Panc1 (cell line): ENCODE results near the gene ZNF81. TPM values are rescaled to one million over a fixed set of nuclear protein-coding genes. Genes with fewer than 3 reads are reported as not detected.
"Not testable (repeated sequence)": the region's sequence is repeated elsewhere in the genome, so short reads cannot be mapped to it uniquely, and the experiment has no call there.

Experiments used
- ATAC-seq: fragments of 200-7000 bp; cut with Tn5 transposase; 2 replicates; pipeline ENCODE4 v1.9.1; 2020; ENCODE audit warnings: mild to moderate bottlenecking, moderate library complexity
- BruUV-seq: library from RNA; stranded (reverse); fragments of 400-500 nt; replicated peaks from 2 replicates; lab custom pipeline; 2021; lab: Mats Ljungman, UMichigan
- CTCF ChIA-PET: fragments of 300-600 bp; sonication (Branson Sonifier 250); formaldehyde crosslinking; loops from one replicate; lab custom pipeline; 2022; ENCODE audit warnings: antibody characterized with exemption; lab: Charles Lee
- POLR2A ChIA-PET: fragments of 300-600 bp; sonication (Branson Sonifier 250); formaldehyde crosslinking; loops from one replicate; lab custom pipeline; 2022; ENCODE audit warnings: antibody characterized with exemption; lab: Charles Lee
- DNase-seq: peaks from one replicate; pipeline ENCODE4 v3.0.0-alpha.2; 2010; ENCODE audit warnings: low read depth, low spot score
- H3K27ac ChIP-seq: 2 replicates; pipeline ENCODE4 v1.5.1; 2011; ENCODE audit warnings: mild to moderate bottlenecking, low read length, inconsistent platforms
- H3K27me3 ChIP-seq: fragments of 200-500 bp; sonication (Bioruptor generic); 2 replicates; pipeline ENCODE4 v1.6.0; 2014; ENCODE audit warnings: low read length, inconsistent platforms; ENCODE audit not compliant: control insufficient read depth, insufficient read depth
- H3K36me3 ChIP-seq: fragments of 200-500 bp; sonication (Bioruptor generic); 2 replicates; pipeline ENCODE4 v1.5.1; 2014; ENCODE audit warnings: inconsistent platforms, mild to moderate bottlenecking, low read length, moderate library complexity; ENCODE audit not compliant: control insufficient read depth, insufficient read depth
- H3K4me1 ChIP-seq: 2 replicates; pipeline ENCODE4 v1.5.1; 2011; ENCODE audit warnings: inconsistent platforms, mild to moderate bottlenecking, low read length, moderate library complexity; ENCODE audit not compliant: control insufficient read depth, insufficient read depth
- H3K4me3 ChIP-seq, 2 experiments: 2 replicates each; pipeline ENCODE4 v1.5.1; 2011 to 2012; ENCODE audit warnings: low read depth in 2 of 2, low read length in 2 of 2, mild to moderate bottlenecking in 2 of 2, inconsistent platforms in 1 of 2, moderate library complexity in 1 of 2
- H3K9me3 ChIP-seq: fragments of 200-500 bp; sonication (Bioruptor generic); 2 replicates; pipeline ENCODE4 v1.5.1; 2014; ENCODE audit warnings: low read depth, mild to moderate bottlenecking, inconsistent platforms, low read length, moderate library complexity; ENCODE audit not compliant: control insufficient read depth, insufficient read depth
- POLR2AphosphoS5 ChIP-seq: IDR thresholded peaks from 2 replicates; pipeline ENCODE4 v1.6.1; 2012; ENCODE audit warnings: mild to moderate bottlenecking, low read depth, low read length, moderate library complexity
- REST ChIP-seq, 2 experiments: IDR thresholded peaks; 2 replicates each; pipeline ENCODE4 v1.6.1; 2011 to 2012; ENCODE audit warnings: low read depth in 2 of 2, control low read depth in 1 of 2, low read length in 1 of 2, mild to moderate bottlenecking in 1 of 2, moderate library complexity in 1 of 2; ENCODE audit not compliant: insufficient read depth in 1 of 2
- SIN3A ChIP-seq: IDR thresholded peaks from 2 replicates; pipeline ENCODE4 v1.6.1; 2012; ENCODE audit warnings: low read depth, mild to moderate bottlenecking, low read length, moderate library complexity, borderline replicate concordance; ENCODE audit not compliant: insufficient read depth
- TCF7L2 ChIP-seq: IDR thresholded peaks from 2 replicates; pipeline ENCODE4 v1.6.1; 2011; ENCODE audit warnings: mild to moderate bottlenecking, low read depth, low read length, inconsistent platforms
- in situ Hi-C: cut with HindIII; loops from 2 replicates; pipeline ENCODE4 v1.10.0; 2016; ENCODE audit warnings: low sequenced_read_pairs, low pct_unique_long_range_greater_than_20kb
- intact Hi-C: fragments of 100-400 bp; cut with micrococcal nuclease; formaldehyde crosslinking; loops from one replicate; pipeline ENCODE4 v1.10.0; 2022; ENCODE audit not compliant: unreplicated experiment
- total RNA-seq: library from RNA; stranded (reverse); gene quantifications from one replicate; pipeline ENCODE4 v1.2.1, GENCODE V29; 2021; ENCODE audit not compliant: unreplicated experiment
- TF ChIP-seq, protein P1 (sequence below): fragments of 450-650 bp; IDR thresholded peaks from 2 replicates; pipeline ENCODE4 v1.5.1; 2017; ENCODE audit warnings: mild to moderate bottlenecking

The ZNF81 gene
- total RNA-seq, 1 experiment from 2014 or later = 10.7 TPM

GRCh38 chrX:47850389-47850788 is 13.7 kb downstream of the ZNF81 start:
- H3K4me1 ChIP-seq, BruUV-seq, H3K4me3 ChIP-seq, CTCF ChIA-PET, H3K9me3 ChIP-seq, H3K36me3 ChIP-seq, DNase-seq, ATAC-seq, H3K27ac ChIP-seq, intact Hi-C loops, H3K27me3 ChIP-seq, in situ Hi-C loops: not testable (repeated sequence)
- POLR2A ChIA-PET = interaction anchor here (0.7 kb wide), 1 partner anchor 10 kb away, joined by 8 read pairs; no protein-coding TSS in a partner anchor

DNA sequence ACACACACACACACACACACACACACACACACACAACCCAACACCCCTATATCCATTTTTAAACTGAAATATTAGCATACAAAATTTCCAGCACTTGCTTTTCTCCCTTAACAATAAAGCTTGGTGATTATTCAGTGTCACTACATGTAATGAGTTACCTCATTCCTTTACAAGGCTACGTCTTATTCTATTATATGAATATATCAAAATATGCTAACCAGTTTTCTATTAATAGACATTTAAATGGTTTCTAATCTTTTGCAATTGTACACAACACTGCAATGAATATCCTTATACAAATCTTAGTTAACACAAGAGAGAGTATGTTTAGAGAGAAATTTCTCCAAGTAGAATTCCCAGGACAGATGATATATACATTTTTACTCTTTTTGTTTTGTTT is 14.2 kb downstream of the ZNF81 start:
- ChIA-PET CTCF (no interaction called here), POLR2A (no interaction called here)
- intact Hi-C loops (no loop called here), in situ Hi-C loops (no loop called here)
- ATAC-seq (no peak), DNase-seq (no peak)
- Histone ChIP-seq H3K4me1 (no peaks in the 10 kb centered on the region), H3K9me3 (no peaks in the 10 kb centered on the region), H3K36me3 (no peaks in the 10 kb centered on the region), H3K4me3 (no peak overlapping the region), H3K27ac (no peak overlapping the region), H3K27me3 (no peaks in the 10 kb centered on the region)
- TF ChIP-seq REST (IDR thresholded peaks at IDR 0.05; ENCODE audit: insufficient read depth in 1 of 2, low read depth in 2 of 2, low read length in 1 of 2) = no peak
- TF ChIP-seq POLR2AphosphoS5 = no peak
- TF ChIP-seq SIN3A = no peak
- no peak for TF ChIP-seq TCF7L2
- no TSS peak for BruUV-seq

- ATAC-seq (peak; percentile 84; the same call in 1 of the 2 replicates), DNase-seq (no peak)
- Histone ChIP-seq H3K27me3 (no peaks in the 10 kb centered on the region), H3K9me3 (no peaks in the 10 kb centered on the region), H3K4me1 (no peaks in the 10 kb centered on the region), H3K27ac (no peak overlapping the region), H3K36me3 (no peaks in the 10 kb centered on the region), H3K4me3 (no peak overlapping the region)
- intact Hi-C loops = loop anchor here (1.0 kb wide), 1 partner anchor 172 kb away; no protein-coding TSS in a partner anchor
- no TSS peak for BruUV-seq
- ChIA-PET POLR2A (no interaction called here), CTCF (interaction anchor here (1.0 kb wide), 1 partner anchor 172 kb away, joined by 3 read pairs; no protein-coding TSS in a partner anchor)
- in situ Hi-C loops = no loop called here
- TF ChIP-seq, protein P1, sequence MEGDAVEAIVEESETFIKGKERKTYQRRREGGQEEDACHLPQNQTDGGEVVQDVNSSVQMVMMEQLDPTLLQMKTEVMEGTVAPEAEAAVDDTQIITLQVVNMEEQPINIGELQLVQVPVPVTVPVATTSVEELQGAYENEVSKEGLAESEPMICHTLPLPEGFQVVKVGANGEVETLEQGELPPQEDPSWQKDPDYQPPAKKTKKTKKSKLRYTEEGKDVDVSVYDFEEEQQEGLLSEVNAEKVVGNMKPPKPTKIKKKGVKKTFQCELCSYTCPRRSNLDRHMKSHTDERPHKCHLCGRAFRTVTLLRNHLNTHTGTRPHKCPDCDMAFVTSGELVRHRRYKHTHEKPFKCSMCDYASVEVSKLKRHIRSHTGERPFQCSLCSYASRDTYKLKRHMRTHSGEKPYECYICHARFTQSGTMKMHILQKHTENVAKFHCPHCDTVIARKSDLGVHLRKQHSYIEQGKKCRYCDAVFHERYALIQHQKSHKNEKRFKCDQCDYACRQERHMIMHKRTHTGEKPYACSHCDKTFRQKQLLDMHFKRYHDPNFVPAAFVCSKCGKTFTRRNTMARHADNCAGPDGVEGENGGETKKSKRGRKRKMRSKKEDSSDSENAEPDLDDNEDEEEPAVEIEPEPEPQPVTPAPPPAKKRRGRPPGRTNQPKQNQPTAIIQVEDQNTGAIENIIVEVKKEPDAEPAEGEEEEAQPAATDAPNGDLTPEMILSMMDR = peak; percentile 75
- TF ChIP-seq TCF7L2 = no peak
Measured at GRCh38 chrX:47854474-47854873, 17.8 kb downstream of the ZNF81 start.
